GM19397 (cell line): ENCODE data around the gene DNAJA3.
A peak's percentile ranks its signal among the peaks of the same experiment; 100 is the strongest.

ENCODE experiments used
- ATAC-seq: cut with Tn5 transposase; IDR thresholded peaks from one replicate; pipeline ENCODE4 v1.9.1; 2021; ENCODE audit warnings: mild to moderate bottlenecking, moderate library complexity; ENCODE audit not compliant: unreplicated experiment

Gene DNAJA3

DNA sequence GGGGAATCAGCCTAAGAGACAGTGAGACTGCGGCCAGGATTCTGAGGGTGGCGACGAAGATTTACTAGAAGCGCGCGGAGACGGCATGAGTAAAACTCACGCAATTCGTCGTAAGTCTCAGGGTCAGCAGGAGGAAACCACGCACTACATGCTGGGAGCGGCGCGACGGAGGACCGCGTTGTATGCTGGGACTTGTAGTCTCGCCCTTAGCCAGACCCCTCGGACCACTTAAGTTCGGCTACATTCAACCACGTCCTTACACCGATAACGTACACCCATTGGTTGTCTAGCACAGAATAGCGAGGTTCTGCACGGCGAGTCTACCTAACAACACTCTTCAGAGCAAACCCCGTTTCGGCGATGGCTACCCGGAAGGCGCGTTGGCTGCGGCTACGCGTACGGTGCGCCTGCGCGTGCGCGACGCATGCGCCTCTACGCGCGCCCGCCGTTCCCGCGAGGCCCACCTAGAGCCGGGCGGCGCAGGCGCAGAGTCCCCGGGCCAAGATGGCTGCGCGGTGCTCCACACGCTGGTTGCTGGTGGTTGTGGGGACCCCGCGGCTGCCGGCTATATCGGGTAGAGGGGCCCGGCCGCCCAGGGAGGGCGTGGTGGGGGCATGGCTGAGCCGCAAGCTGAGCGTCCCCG, at the start of gene DNAJA3:
TSS of gene DNAJA3 (plus strand) at position 491 of the 643 bp plus-strand sequence. CDS start at position 505, 14 bp downstream.
- ATAC-seq: peak; percentile 88

DNA sequence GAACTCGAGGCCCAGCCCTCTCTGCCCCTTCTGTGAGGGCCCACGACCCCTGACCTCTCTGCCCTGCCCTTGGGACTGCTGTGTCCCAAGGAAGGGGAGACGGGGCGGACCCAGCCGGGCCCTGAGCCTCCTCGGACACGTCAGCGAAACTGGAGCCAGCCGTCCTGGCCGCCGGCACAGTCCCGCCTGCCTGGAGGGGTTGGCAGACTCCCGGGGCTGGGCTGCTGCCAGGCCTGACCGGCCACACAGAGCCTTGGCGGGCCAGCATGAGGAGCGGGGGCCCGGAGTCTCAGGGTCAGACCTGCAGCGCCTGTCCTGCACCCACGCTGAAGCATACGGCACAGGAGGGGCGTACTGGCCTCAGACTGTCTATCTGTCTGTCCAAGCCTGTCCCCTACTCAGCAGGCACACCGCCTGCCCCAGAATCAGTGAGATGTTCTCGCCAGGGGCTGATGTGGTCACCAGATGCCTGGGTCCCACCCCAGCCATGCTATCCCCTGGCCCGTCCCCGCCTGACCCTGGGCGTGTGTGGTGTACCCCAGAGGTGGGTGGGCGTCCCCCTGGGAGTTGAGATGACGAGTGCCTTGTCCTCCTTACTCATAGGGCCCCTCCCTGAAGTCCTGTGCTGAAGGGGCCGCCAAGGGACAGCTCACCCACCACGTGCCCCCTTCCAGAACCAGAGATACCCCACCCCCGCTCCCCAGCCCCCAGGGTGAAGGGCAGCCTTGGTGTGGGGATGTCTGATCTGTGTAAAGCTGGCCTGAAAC, 49.4 kb upstream of the DNAJA3 start:
- no peak for ATAC-seq

DNA sequence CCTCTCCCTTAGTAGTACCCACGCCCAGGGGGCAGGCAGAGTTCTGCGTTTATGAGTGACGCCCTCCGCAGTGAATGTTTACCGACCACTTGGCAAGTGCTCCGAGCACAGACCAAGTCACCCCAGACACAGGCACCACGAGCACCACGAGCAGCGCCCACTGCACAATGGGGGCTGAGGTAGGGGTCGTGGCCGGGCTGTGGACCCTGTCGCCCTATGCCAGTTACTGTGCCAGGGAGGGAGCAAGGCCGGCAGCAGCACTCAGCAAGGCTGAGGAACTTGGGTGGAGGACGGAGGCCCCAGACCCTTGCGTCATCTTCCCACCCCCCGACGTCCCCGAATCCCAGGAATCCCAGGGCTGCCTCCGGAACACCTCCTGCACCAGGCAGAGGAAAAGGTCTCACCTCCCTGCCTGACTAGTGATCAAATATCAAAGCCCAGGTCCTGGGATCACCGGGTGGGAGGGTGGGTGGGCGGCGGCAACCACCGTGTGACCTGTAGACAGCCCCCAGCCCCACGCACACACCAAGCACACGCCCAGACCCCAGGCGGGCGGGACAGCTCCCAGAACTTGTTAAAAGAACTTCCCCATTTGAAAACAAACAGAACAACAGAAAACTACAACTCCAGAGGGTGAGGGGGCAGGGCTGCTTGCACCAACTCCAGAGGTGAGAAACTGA, 48.6 kb upstream of the DNAJA3 start:
- ATAC-seq: no peak

DNA sequence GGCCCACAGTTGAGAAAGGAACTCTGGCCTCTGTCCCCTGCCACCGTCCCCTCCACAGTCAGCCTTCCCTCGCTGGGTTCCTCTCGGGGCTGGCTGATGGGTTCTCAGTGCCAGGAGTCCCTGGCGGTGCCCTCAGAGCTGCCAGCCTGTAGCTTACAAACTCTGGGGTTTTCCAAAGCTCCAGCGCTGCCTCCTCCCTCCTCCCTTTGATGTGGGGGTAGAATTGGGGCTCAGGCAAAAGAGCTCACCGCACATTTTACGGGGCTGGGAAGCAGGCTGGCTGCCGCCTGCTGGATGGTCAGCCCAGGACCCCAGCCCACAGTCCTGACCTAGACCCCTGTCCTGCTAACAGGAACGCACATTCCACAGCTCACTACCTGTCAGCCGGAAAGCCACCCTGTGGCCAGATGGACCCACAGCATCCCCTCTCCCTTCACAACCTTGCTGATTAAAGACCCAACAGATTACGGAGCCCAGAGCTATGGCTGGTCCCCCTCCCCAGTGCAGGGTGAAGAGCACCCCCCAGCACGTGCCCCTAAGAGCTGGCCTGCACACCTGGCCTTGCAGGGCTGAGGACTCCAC, 48.0 kb upstream of the DNAJA3 start:
- no peak for ATAC-seq

DNA sequence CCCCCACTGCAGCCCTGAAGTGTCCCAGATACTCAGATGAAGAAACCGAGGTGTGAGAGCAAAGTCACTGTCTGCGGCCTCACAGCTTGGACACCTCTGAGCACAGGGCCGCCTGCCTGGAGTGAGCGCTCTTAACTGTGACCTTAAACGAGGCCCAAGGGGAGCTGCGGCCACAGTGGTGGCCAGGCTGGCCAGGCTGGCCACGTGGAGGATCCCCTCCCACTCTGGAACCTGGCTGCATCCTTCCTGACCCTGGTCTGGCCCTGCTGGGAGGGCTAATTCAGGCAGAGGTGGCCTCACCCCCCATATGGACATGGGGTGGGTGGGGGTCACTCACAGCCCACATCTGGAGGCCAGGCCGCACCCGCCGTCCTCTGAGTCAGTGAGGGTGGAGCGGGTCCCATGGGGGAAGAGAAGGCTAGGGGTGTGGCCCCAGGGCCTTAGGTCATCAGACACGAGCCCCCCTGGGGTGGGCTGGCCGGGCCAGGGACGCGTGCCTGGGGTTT, 47.5 kb upstream of the DNAJA3 start:
- ATAC-seq: no peak

DNA sequence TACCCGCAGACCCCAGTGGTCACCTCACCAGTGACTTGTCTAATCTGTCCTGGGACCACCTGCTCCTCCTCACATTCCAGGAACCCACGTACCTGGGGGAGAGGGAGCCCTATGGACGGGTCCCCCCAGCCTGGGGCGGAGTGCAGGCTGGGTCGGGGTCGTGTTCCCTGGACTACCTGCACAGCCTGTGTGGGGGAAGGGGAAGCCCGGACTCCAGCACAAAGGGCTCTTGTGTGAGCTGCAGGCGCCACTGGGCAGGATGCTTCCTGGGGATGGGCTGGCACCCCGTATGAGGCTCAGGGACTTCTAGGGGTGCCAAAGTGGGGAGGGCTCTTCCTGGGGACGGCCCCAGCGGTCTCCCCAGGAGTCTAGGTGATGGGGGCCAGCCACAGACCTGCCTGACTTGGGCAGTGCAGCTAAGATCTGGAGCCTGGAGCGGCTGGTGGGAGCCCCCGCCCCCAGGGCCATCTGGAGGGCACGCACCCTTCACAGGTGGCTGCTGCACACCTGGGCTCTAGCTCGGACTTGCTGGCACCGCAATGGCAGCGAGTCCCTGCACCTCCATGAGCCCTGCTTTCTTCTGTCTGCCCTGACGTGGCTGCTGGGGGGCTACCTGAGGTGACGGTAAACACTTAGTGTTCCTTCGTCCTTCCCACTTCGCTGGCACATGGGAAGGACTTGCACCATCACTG, 46.5 kb upstream of the DNAJA3 start:
- ATAC-seq: no peak

DNA sequence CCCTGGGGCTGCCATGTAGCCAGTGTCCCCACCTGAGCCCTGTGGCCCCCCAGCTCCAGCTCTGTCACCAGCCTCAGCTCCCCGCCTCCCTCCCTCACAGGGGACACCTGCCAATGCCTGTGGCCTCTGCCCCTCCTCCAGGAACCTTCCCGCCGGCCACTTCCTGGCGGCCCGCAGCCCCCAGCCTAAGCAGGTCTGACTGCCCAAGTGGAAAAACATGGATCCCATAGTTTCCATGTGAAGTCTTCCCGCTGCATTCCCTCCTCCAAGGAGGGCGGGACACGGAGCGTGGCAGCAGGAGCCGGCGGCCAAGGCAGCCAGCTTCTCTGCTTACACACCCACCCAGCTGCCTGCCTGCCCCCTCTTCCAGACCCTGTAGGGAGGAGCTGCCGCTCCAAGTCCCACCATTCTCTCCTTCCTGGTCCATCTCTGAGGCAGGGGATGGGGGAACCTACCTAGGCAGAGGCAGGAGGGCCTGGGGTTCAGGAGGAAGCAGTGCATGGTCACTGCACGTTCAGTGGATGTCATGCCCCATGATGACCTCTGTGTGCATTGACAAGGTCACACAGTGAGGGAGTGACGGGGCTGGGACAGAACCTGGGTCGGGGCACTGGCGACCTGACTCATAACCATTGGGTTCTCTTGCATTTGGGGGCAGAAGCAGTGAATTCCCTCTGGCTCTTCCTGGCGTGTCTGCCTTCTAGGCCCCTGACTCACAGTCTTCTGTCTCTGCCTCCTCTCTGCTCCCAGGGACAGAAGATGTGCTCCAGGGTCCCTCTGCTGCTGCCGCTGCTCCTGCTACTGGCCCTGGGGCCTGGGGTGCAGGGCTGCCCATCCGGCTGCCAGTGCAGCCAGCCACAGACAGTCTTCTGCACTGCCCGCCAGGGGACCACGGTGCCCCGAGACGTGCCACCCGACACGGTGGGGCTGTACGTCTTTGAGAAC, 45.3 kb upstream of the DNAJA3 start:
- no peak for ATAC-seq

DNA sequence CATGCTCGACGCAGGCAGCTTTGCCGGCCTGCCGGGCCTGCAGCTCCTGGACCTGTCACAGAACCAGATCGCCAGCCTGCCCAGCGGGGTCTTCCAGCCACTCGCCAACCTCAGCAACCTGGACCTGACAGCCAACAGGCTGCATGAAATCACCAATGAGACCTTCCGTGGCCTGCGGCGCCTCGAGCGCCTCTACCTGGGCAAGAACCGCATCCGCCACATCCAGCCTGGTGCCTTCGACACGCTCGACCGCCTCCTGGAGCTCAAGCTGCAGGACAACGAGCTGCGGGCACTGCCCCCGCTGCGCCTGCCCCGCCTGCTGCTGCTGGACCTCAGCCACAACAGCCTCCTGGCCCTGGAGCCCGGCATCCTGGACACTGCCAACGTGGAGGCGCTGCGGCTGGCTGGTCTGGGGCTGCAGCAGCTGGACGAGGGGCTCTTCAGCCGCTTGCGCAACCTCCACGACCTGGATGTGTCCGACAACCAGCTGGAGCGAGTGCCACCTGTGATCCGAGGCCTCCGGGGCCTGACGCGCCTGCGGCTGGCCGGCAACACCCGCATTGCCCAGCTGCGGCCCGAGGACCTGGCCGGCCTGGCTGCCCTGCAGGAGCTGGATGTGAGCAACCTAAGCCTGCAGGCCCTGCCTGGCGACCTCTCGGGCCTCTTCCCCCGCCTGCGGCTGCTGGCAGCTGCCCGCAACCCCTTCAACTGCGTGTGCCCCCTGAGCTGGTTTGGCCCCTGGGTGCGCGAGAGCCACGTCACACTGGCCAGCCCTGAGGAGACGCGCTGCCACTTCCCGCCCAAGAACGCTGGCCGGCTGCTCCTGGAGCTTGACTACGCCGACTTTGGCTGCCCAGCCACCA, 44.4 kb upstream of the DNAJA3 start:
- ATAC-seq: no peak

DNA sequence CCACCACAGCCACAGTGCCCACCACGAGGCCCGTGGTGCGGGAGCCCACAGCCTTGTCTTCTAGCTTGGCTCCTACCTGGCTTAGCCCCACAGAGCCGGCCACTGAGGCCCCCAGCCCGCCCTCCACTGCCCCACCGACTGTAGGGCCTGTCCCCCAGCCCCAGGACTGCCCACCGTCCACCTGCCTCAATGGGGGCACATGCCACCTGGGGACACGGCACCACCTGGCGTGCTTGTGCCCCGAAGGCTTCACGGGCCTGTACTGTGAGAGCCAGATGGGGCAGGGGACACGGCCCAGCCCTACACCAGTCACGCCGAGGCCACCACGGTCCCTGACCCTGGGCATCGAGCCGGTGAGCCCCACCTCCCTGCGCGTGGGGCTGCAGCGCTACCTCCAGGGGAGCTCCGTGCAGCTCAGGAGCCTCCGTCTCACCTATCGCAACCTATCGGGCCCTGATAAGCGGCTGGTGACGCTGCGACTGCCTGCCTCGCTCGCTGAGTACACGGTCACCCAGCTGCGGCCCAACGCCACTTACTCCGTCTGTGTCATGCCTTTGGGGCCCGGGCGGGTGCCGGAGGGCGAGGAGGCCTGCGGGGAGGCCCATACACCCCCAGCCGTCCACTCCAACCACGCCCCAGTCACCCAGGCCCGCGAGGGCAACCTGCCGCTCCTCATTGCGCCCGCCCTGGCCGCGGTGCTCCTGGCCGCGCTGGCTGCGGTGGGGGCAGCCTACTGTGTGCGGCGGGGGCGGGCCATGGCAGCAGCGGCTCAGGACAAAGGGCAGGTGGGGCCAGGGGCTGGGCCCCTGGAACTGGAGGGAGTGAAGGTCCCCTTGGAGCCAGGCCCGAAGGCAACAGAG, 43.5 kb upstream of the DNAJA3 start:
- no peak for ATAC-seq

DNA sequence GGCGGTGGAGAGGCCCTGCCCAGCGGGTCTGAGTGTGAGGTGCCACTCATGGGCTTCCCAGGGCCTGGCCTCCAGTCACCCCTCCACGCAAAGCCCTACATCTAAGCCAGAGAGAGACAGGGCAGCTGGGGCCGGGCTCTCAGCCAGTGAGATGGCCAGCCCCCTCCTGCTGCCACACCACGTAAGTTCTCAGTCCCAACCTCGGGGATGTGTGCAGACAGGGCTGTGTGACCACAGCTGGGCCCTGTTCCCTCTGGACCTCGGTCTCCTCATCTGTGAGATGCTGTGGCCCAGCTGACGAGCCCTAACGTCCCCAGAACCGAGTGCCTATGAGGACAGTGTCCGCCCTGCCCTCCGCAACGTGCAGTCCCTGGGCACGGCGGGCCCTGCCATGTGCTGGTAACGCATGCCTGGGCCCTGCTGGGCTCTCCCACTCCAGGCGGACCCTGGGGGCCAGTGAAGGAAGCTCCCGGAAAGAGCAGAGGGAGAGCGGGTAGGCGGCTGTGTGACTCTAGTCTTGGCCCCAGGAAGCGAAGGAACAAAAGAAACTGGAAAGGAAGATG, 42.8 kb upstream of the DNAJA3 start:
- ATAC-seq: no peak

DNA sequence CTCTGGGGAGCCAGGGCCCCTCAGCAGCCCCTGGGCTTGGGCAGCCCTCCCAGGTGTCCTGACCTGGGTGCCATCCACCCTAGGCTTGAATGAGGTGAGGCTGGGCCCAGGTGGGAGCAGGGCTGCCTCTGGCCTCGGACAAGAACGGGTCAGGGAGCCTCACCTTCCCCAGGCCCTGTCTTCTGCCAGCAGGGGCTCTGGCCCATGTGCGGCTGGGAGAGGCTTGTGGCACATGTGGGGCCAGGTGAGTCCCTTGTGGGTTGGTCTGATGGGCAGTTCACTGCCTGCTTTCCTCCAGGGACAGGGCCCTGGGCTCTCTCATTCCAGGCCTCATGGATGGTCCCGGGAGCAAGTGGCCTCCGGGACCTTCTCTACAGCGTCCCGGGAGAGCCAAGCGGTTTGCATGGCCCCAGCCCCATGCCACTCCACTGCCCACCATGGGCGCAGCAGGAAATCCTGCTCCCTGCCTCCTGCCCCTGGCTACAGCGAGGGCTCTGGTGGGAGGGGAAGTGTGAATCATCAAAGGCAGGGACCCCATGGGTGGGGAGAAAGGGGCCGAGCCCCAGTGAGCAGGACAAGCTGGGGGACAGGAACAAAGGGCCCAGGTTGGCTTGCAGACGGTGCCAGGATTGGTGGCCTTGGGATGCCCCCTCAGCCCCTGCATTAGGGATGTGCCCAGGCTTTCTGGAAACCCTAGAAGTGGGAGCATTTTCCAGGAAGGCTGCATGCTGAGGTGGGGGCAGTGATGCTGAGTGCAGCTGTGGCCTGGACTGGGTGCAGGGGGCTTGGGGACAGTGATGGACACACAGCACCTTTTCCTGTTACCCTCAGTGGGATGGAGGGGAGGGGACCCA, 41.9 kb upstream of the DNAJA3 start:
- no peak for ATAC-seq

DNA sequence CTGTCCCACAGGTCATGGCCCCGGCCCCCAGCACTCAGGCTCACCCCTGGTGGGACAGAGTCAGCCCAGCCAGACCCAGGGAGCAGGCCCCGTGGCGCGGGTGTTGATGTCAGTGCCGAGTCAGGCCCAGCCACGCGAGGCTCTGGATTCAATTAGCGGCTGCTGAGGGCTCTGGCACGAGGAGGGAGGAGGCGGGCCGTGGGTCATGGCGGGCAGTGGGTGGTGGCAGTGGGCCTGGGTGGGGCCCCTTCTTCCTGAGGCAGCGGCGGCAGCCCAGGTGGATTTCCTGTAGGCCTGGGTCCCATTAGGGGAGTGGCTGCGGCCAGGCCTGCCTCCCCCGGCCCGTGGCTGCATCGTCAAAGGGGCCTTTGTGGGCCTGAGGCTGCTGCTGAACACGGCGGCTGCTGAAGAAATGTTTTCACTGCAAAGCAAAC, 41.1 kb upstream of the DNAJA3 start:
- ATAC-seq: no peak

DNA sequence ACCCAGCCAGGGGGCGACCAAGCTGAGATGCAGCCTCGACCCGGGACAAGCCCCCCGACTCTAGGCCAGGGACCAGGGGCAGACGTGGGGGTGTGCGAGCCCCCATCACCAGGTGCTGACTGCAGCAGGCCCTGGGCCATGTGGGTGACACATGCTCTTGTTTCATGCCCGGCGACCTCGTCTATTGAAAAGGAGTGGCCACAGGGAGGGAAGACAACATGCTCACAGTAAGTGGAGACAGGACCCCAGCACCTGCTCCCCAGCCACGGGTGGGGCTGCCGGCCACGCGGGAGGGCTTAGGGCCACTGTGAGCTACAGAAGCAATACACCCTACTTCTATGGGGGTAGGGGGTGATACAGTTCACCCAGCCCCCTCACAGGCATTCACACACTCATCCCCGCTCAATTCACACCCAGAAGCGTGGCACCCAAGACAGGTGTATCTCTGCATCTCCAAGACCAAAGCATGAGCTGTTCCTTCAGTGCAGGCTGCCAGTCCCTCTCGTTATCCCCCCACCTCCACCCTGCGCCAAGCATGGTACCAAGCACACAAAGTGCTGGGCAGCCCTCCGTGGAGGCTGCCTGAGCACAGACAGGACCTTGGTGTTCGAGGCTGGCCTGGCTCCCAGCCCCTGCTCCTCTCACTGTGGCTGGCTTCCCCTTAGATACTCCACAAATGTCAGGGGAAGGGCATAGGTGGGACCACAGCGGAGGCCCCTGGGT, 40.4 kb upstream of the DNAJA3 start:
- no peak for ATAC-seq

DNA sequence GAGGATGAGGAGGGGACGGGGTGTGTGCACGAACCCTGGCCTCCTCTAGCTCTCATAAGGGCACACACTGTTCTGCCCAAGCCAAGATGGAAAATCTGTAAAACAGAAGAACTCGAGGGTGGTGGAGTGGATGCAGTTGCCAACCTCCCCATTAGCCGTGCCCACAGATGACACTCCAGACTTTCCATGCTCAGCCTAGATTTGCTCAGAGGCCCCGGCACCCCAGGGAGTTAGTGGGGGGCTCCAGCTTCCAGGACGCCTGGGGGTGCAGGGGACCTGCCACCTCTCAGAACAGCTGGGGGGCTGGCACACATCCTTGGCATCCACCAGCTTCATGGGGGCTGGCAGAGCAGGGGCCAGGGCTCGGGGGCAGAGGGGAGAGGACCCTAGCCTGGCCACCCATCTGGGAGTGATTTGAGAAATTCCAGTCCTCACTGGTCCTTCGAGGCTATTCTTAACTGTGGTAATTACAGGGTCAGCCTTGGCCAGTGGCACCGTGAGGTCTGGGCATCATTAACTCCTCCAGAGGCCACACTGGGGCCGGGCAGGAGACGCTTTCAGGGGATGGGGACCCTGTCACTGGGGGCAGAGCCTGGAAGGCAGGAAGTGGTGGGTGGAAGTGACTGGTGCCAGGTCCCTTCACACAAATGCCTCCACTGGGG, 39.7 kb upstream of the DNAJA3 start:
- ATAC-seq: no peak

DNA sequence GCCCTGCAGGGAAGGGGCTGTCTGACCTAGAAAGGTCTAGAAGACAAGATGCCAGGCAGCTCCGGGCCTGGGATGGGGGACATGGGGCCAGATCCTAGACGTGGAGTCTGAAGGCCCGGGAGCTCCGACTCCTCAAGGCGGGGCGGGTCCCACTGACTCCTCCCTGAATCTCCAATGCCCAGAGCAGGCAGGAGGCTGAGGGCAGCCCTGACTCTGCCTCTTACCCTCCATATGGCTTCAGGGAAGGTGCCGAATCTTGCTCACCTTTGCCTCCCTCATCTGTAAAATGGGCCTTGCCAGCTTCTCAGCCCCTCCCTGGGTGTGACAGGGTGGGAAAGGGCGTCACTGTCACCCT, 39.2 kb upstream of the DNAJA3 start:
- no peak for ATAC-seq
